HG02642 (cell line): ENCODE data around the gene XXYLT1.

Experiments
- ATAC-seq: cut with Tn5 transposase; IDR thresholded peaks from one replicate; pipeline ENCODE4 v1.9.1; 2021; ENCODE audit warnings: mild to moderate bottlenecking; ENCODE audit not compliant: unreplicated experiment, poor library complexity

The XXYLT1 gene

DNA sequence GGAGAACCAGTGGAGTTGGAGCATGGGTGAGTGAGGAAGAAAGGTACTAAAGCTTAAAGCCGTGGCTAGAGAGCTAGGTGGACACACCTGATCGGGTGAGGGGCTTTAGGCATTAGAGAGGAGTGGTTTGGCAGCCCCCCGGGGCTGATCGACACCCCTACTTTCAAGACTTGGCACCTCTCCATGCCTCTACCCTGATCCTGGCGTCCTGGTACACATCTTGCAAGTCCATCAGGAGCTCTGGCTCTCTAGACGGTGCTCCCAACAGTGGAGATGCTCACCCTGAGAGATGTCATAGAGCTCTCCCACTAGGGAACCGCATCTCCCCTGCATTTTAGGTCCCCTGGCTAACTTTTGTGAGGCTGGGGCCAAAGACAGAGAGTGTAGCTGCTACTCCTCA is 98.1 kb downstream of the XXYLT1 start:
- no peak for ATAC-seq

DNA sequence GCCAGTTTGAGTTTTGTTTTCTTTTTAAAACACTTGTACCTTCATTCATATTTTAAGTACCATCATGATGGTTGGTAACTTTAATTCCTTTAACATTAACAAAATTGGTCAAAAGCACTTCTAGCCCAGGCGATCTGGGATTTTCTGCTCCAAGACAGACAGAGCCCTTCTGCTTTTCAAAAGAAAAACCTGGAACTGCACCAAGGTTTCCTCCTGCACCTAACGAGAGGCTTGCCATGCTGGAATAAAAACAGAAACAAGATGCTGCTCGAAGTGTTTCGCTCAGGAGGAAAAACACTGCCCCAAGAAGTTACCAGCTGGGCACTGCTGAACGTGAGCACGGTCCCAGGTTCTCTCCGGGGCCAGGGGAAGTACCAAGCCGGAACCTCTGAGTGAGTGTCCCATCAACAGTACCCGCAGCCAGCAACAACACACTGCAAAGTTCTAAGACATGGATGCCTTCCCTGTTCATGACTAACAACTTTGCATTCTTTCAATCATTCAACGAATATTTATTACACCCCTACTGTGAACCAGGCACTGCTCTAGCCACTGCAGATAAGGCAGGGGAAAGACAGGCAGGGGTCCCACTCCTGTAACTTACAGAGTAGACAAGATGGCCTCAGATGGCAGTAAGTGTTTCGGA is 98.8 kb downstream of the XXYLT1 start:
- no peak for ATAC-seq

DNA sequence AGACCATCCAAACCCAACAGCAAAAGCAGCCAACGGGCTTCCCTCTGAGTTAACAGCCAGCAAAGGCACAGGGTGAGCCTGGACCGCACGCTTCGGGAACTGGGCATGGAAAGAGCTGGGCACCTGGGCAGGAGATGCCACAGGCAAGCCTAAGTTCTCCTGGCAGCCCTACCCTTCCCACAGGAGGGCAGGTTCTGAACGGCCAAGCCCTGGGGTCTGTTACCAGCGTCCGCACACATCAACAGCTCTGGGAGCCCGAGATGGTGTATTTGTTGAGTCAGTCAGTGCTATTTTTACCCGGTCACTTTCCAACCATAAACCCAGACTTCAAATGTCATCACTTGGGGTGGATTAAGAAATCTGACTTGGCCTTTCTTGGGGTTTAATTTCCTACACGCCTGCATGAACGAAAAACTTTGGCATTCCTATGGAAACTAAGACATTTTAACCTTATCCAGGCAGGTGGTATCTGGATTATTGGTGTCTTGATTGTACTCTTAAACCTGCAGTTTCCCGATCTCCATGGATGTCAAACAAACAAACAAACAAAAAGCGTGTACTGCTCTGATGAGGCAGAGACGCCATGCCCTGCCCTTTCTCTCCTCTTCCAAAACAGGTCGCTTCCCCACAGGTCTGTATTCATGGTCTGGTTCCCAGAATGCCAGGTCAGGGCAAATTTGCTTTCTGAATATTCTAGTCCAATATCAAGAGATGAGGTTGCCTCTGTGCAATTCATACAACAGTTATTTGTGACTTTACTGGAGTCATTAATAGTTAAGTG is 99.7 kb downstream of the XXYLT1 start:
- no peak for ATAC-seq

DNA sequence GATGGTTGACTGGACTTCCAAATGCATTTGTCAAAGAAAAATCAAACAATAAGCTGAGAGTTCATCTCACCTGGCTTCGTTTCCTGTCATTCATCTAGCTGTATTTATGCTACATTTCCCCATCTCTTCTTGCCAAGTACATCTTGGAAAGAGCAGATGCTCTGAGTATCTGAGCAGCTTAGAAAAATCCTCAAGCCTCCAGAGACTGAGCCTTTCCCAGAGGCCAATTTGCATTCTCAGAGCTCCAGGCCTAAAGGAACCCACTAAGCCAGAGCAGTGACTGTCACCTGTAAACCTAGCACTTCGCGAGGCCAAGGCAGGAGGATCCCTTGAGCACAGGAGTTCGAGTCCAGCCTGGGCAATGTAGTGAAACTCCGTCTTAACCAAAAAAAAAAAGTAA is 100.5 kb downstream of the XXYLT1 start:
- ATAC-seq = no peak

DNA sequence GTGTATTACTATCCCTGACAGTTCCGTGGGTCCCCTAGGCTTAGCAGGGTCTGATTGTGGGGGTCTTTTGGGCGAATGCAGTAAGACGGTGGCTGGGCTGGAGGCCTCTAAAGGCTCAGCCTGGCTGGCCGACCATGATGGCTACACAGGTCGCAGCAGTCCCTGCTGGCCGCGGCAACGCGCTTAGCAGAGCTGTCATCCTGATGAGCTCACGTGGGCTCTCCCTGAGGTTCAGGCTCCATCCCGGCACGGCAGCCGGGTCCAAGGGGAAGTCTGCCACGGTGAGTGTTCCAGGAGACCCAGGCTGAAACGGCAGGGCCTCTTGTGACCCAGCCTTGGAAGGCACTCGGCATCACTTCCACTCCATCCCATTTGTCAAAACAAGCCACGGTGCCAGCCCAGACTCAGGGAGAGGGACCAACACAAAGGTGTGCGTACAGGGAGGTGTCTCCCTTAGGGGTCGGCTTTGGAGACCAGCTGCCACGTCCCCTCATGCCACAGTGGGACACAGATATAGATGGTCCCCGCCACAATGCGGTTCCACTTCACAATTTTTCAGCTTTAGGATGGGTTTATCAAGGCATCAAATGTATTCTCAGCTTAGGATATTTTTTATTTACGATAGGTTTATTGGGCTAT is 101.8 kb downstream of the XXYLT1 start:
- no peak for ATAC-seq

DNA sequence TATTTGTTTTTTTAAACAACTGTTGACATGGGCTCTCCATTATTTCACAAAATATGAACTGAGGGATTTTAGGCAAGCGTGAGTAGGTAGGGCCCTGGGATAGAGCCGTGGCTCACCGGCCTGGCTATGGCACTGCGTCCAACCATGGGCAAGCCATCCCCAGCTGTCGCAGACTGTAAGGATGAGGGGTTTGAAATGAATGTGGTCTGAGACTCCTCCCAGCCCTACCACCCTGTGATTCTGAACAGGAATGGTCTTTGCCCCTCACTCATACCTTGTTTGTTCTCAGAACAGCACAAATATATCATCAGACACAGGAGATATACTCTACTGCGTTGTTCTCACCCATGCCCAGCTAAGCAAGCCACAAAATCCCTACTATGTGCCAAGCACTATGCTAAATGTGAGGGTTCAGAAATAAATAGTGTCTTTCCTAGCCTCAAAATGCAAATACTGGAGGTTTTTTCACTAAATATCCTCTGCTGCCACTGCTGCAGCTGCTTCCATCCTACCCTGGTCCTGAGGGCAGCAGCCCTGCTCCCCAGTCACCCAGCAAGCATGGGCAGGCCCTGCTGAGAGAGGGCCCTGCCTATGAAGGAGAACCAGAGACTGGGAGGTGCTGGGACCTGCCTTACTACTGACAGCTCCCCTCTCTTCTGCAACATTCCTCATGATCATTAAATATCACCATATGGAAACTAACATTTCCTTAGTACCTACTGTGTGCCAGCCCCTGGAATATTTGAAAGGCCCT is 102.8 kb downstream of the XXYLT1 start:
- no peak for ATAC-seq

DNA sequence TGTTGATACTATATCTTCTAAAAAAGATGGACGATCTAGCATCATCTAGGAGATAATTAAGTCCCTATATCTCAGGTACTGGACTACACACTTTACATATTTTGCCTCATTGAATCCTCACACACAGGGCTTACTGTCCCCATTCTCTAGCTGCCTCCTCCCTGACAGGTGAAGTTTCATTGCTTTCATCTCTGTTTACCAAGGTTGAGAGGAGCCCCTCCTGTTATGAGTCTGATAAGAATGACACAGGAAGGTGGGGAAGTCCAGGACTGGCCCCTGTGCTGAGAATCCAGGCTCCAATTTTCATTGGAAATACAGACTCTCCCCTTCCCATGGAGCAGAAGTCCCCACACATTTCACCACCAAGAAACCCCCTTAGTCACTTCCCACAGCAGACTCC is 105.2 kb downstream of the XXYLT1 start:
- no peak for ATAC-seq

DNA sequence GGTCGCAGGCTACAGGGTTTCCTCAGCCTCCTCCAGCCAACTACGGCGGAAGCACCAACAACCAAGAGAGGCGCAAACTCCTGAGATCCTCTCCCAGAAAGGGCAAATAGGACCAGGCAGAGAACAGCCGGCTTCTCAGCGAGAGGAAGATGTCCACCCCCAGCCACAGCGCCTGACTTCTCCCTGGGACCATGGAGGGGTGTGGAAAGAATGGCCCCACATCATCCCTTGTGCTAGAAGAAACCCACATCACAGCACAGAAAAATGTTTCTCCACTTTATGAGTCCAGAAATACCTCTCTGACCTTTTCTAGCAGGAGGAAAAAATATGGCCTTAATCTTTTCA is 105.7 kb downstream of the XXYLT1 start:
- ATAC-seq = no peak

DNA sequence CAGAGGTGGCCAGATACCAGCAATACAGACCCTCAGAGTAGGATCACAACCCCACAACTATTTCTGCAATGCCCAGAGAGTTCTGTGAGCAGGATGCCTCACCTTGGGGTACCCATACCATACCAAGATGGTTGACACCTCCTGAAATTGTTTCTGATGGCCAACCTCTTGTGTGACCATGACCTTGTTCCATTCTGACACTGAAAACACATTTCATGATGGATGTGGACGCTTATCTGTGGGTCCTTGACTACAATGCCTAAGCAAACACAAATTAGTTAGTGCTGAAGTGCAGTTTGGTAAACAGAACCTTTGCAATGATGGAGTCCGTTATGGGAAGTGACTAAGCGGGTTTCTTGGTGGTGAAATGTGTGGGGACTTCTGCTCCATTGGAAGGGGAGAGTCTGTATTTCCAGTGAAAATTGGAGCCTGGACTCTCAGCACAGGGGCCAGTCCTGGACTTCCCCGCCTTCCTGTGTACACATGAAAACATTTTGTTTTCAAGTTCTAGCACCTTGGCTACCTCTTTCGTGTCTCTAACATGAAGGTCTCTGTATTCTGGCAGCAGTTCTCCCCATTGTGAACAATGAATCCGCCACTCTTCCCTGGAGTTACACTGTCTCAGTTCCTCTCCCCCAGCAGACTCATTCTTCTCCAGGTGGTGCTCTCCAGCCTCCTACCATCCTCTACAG is 106.2 kb downstream of the XXYLT1 start:
- ATAC-seq = no peak

DNA sequence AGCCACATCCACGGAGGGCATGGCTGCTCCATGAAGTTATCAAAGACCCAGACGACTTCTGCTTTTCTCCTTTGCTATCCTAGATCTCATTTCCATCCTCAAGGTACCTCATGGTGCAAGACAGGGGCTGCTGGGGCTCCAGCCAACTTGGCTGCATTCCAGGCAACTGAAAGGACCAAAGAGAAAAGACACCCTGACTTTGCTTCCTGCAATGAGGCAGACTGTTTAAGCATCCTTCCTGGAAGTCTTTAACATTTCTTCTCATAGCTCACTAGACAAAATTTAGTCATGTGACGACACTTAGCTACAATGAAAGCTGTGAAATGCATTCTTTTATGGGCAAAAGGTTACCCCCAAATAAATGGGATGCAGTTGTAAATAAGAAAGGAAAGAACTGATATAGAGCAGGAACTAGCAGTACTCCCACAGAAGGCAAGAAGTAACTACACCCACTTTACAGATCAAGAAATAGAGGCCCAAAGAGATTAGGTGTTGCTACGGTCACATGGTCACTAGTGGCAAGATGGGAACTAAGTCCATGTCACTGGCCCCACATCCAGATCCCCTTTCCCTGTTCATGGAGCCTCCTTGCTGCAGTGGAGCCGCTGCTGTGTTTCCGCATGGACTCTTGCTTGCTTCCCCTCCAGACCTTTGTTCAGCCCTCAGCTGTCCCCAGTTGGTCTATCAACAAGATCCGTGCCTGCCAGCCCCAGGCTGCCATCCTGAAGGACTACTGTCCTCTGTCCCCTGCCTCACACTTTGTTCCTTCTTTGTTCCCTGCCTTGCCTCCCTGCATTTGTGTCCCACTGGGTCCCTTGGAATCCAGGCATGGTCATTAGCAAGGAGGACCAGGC is 107.0 kb downstream of the XXYLT1 start:
- ATAC-seq = no peak

DNA sequence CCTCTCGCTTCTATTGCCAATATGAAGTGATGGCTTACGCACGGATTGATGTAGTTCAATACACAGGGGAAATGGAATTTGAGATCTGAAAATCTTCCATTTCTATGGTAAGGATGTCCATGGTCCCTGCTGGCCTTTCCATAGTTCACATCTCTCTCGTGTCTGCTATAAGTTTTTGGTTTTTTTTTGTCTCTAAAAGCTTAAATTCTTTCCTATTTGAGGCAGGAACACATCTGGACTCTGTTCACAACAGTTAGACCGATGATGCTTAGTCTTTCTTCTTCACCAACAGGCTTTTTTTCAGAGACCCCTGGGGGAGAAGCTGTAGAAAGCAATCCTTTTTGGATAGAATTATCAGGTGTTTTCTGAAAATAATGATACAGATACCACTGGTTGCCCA is 108.1 kb downstream of the XXYLT1 start:
- ATAC-seq = no peak

DNA sequence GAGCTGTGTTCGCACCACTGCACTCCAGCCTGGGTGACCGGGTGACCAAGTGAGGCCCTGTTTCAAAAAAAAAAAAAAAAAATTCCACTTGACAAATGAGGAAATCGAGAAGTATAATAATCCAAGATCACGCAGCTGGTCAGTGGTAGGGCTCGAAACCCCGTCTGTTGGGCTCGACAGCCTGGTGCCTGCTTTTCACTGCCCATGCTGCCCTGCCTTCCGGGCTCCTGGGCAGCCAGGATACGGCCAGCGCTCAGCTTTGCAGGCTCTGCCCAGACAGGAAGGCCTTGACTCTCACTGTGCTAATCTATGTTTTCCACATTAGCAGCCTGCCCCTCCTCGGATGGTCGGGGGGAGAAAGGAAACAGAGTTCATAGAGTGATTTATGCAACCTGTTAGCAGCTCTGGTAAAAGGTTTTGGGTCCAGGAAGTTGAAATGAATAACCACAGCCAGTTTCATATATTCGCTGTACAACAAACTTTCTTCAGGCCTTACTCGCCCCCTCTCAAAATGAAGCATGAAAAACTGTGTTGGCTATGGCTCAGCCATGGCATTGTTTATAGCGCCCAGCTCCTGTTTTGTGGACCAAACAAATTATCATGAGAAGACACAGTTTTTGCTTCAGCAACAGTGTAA is 108.8 kb downstream of the XXYLT1 start:
- ATAC-seq = peak; percentile 42

DNA sequence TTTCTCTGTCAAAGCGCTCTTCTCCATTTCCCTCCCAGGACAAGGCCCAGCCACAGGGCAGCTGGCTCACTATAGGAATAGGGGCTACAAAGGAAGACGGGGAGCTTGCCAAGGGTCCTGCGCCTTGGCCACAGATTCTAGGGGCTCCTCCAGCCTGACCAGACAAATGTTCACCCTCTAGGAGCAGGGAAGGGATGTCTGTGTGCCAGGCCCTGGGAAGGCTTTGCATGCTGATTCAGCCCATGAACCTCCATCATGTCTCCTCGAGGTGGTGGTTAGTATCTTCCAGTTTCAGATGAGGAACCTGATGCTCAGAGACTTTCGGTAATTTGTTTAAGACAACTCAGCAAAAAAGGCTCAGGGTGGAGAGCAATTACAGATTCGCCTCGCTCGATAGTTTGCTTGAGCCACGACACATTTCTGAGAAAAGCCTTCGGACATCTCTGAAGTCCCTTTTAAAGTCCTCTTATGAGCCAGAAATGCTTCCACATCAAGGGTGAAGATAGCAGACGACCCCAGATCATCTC is 110.0 kb downstream of the XXYLT1 start:
- no peak for ATAC-seq

DNA sequence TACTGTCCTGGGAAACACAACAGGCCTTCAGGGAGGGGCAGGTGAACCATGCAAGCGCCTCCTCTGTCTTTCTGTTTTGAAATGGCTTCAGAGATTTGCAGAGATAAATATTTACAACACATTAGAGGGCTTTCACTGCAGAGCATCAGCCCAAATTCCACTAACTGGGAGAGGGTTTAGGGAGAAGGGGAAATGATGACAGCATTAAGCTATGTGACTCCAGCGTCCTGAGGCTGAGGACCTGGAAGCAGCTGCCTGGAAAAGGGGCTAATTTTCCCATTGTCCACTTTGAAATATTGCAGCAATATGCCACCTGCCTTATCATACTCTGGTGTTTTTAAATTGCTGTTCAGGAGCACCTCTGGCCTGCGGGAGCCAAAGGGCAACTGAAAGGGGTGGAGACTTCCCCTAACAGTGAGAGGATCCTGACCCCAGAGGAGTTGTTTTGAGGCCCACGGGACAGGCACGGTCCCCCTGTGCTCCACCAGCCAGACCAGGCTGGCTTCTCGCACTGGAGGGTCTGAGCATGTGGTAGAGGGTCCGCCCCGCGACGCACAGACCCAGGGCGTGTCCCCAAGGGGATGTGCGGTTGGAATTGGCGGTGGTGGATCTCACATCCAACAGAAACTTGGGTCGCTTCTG is 110.6 kb downstream of the XXYLT1 start:
- ATAC-seq = no peak

DNA sequence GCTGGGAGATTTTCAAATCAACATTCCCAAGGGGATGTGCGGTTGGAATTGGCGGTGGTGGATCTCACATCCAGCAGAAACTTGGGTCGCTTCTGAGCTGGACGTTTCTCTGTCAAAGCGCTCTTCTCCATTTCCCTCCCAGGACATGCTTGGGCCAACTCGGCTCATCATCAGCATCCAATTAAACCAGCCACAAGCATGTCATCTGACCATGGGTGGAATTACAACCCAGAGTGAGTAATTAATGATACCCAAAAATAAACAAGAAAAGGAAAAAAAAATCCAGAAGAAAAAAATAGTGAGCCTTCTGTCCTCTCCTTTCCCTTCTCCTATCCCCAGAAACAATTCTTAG is 111.2 kb downstream of the XXYLT1 start:
- ATAC-seq = no peak

DNA sequence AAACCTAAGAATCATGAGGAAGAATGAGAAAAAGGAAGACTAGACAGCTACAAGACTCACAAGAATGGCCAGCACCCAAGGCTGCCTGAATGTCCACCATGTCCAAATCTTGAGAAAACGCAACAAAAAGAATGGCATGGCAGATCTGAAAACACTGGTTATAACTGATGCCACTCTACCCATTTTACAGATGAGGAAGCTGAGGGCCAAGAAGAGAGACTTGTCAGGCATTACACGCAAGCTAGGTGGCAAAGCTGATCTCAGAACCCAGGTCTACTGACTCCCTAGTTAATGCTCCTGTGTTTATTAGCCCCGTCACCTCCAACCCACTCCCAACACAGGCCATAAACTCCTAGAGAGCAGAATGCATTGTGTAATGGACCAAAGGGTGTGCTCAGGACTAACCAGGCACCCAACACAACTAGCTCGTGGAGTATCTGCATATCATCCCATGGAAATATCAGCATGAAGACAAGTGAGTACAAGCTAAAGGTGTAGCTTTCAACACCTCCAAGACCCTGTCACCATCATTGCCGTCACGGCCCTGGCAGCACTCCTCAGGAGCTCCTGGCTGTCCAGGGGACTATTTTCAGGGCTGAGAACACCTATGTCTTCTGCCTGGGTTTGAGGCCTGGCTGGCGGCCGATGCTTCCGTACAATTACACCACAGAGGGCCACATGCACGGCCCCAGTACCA is 111.7 kb downstream of the XXYLT1 start:
- no peak for ATAC-seq

DNA sequence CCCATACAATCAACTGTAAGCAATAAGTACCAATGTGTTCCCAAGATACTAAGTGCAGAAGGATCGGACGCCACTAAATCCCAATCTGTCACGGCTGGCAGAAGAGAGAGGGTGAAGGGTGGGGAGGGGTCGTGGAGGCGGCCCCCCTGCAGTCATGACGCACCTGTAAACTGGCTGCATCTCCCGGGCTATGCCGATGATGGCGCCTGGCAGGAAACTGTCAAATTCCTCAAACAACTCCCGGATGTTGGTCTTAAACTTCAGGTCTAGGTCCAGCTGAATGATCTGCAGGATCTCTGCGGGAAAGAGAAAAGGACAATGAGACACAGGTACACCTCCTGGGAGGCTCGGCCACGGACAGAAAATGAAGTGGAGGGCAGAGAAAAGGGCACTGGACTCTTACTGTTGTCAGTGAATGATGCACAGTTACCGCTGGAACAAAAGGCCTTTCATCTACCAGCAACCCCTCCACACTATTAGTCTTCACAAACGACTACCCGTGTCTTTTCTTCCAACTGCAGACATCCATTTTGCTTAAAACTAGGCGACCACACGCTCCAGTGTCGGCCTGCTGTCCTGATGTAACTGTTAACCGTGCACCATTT is 114.6 kb downstream of the XXYLT1 start:
- no peak for ATAC-seq
